ENCODE measurements around the gene CDH6.
"Not testable (repeated sequence)": the region's sequence is repeated elsewhere in the genome, so short reads cannot be mapped to it uniquely, and the experiment has no call there.

The CDH6 gene

GRCh38 chr5:31324842-31325241 is 131.4 kb downstream of the CDH6 start:
- DNase-seq (ENCODE audit: low read depth in 3 of 3, low spot score in 1 of 3), result no peak

- no peak for DNase-seq (ENCODE audit: low read depth in 3 of 3, low spot score in 1 of 3)
Measured at GRCh38 chr5:31328040-31328733, 134.7 kb downstream of the CDH6 start.

GRCh38 chr5:31329715-31330114 is 136.2 kb downstream of the CDH6 start:
- DNase-seq (ENCODE audit: low read depth in 3 of 3, low spot score in 1 of 3), result no peak

- no peak for DNase-seq (ENCODE audit: low read depth in 3 of 3, low spot score in 1 of 3)
Measured at GRCh38 chr5:31332160-31332559, 138.7 kb downstream of the CDH6 start.

- no peak for DNase-seq (ENCODE audit: low read depth in 3 of 3, low spot score in 1 of 3)
Measured at GRCh38 chr5:31333475-31333874, 140.0 kb downstream of the CDH6 start.

- no peak for DNase-seq (ENCODE audit: low read depth in 3 of 3, low spot score in 1 of 3)
Measured at GRCh38 chr5:31334061-31334860, 140.8 kb downstream of the CDH6 start.

GRCh38 chr5:31335456-31335855 is 142.0 kb downstream of the CDH6 start:
- no peak for DNase-seq (ENCODE audit: low read depth in 3 of 3, low spot score in 1 of 3)

- no peak for DNase-seq (ENCODE audit: low read depth in 3 of 3, low spot score in 1 of 3)
Measured at GRCh38 chr5:31343946-31344345, 150.5 kb downstream of the CDH6 start.

- no peak for DNase-seq (ENCODE audit: low read depth in 3 of 3, low spot score in 1 of 3)
Measured at GRCh38 chr5:31346896-31347551, 153.5 kb downstream of the CDH6 start.

GRCh38 chr5:31347552-31347905 is 154.0 kb downstream of the CDH6 start:
- DNase-seq (ENCODE audit: low read depth in 3 of 3, low spot score in 1 of 3), result no peak

GRCh38 chr5:31350395-31350794 is 156.9 kb downstream of the CDH6 start:
- no peak for DNase-seq (ENCODE audit: low read depth in 3 of 3, low spot score in 1 of 3)

- no peak for DNase-seq (ENCODE audit: low read depth in 3 of 3, low spot score in 1 of 3)
Measured at GRCh38 chr5:31355337-31355736, 161.9 kb downstream of the CDH6 start.

- no peak for DNase-seq (ENCODE audit: low read depth in 3 of 3, low spot score in 1 of 3)
Measured at GRCh38 chr5:31357038-31357437, 163.6 kb downstream of the CDH6 start.

- no peak for DNase-seq (ENCODE audit: low read depth in 3 of 3, low spot score in 1 of 3)
Measured at GRCh38 chr5:31359839-31360238, 166.4 kb downstream of the CDH6 start.

GRCh38 chr5:31361234-31361633 is 167.7 kb downstream of the CDH6 start:
- DNase-seq (ENCODE audit: low read depth in 3 of 3, low spot score in 1 of 3), result no peak

- DNase-seq (ENCODE audit: low read depth in 3 of 3, low spot score in 1 of 3), result not testable (repeated sequence)
Measured at GRCh38 chr5:31361704-31362528, 168.4 kb downstream of the CDH6 start.

GRCh38 chr5:31362529-31362900 is 169.0 kb downstream of the CDH6 start:
- no peak for DNase-seq (ENCODE audit: low read depth in 3 of 3, low spot score in 1 of 3)

- no peak for DNase-seq (ENCODE audit: low read depth in 3 of 3, low spot score in 1 of 3)
Measured at GRCh38 chr5:31362931-31363568, 169.6 kb downstream of the CDH6 start.

GRCh38 chr5:31364881-31365636 is 171.6 kb downstream of the CDH6 start:
- DNase-seq (ENCODE audit: low read depth in 3 of 3, low spot score in 1 of 3), result no peak

GRCh38 chr5:31365776-31366175 is 172.3 kb downstream of the CDH6 start:
- no peak for DNase-seq (ENCODE audit: low read depth in 3 of 3, low spot score in 1 of 3)
